ENCODE measurements around the gene CTNNA3.
A peak's percentile ranks its signal among the peaks of the same experiment; 100 is the strongest.

CTNNA3 gene

GRCh38 chr10:67664942-67665341 is 31.1 kb downstream of the CTNNA3 start:
- DNase-seq: no peak

- no peak for DNase-seq
Measured at GRCh38 chr10:67663449-67664087, 32.4 kb downstream of the CTNNA3 start.

- DNase-seq: no peak
Measured at GRCh38 chr10:67662415-67662814, 33.6 kb downstream of the CTNNA3 start.

- no peak for DNase-seq
Measured at GRCh38 chr10:67659497-67659896, 36.5 kb downstream of the CTNNA3 start.

- DNase-seq: no peak
Measured at GRCh38 chr10:67657775-67658174, 38.2 kb downstream of the CTNNA3 start.

- no peak for DNase-seq
Measured at GRCh38 chr10:67650558-67650957, 45.4 kb downstream of the CTNNA3 start.

- DNase-seq: no peak
Measured at GRCh38 chr10:67648613-67649229, 47.3 kb downstream of the CTNNA3 start.

- no peak for DNase-seq
Measured at GRCh38 chr10:67630904-67631303, 65.1 kb downstream of the CTNNA3 start.

- DNase-seq: no peak
Measured at GRCh38 chr10:67629461-67629971, 66.5 kb downstream of the CTNNA3 start.

- no peak for DNase-seq
Measured at GRCh38 chr10:67622984-67623383, 73.0 kb downstream of the CTNNA3 start.

- DNase-seq: no peak
Measured at GRCh38 chr10:67622511-67622910, 73.5 kb downstream of the CTNNA3 start.

GRCh38 chr10:67621834-67622233 is 74.2 kb downstream of the CTNNA3 start:
- no peak for DNase-seq

- no peak for DNase-seq
Measured at GRCh38 chr10:67618116-67618515, 77.9 kb downstream of the CTNNA3 start.

GRCh38 chr10:67612577-67613537 is 83.1 kb downstream of the CTNNA3 start:
- peak; percentile 14 for DNase-seq

GRCh38 chr10:67612176-67612575 is 83.8 kb downstream of the CTNNA3 start:
- DNase-seq: no peak

- DNase-seq: no peak
Measured at GRCh38 chr10:67609996-67610793, 85.8 kb downstream of the CTNNA3 start.

GRCh38 chr10:67608001-67608400 is 88.0 kb downstream of the CTNNA3 start:
- no peak for DNase-seq

GRCh38 chr10:67607472-67607871 is 88.5 kb downstream of the CTNNA3 start:
- no peak for DNase-seq

GRCh38 chr10:67606572-67606971 is 89.4 kb downstream of the CTNNA3 start:
- DNase-seq: no peak

- DNase-seq: no peak
Measured at GRCh38 chr10:67603701-67604100, 92.3 kb downstream of the CTNNA3 start.

- no peak for DNase-seq
Measured at GRCh38 chr10:67603086-67603485, 92.9 kb downstream of the CTNNA3 start.

GRCh38 chr10:67602268-67602950 is 93.6 kb downstream of the CTNNA3 start:
- no peak for DNase-seq
